Ectodermal cell (in vitro differentiated cells): Measurements from ENCODE around the gene IRF8.

ENCODE experiments used
- H3K27ac ChIP-seq: 2 replicates; pipeline ENCODE4 v1.7.0; 2013; ENCODE audit warnings: mild to moderate bottlenecking, low read depth, low read length; ENCODE audit not compliant: insufficient read depth, poor library complexity, severe bottlenecking
- H3K27me3 ChIP-seq: 2 replicates; pipeline ENCODE4 v1.7.0; 2013; ENCODE audit warnings: mild to moderate bottlenecking, low read length; ENCODE audit not compliant: insufficient read depth, control insufficient read depth, poor library complexity, severe bottlenecking
- H3K36me3 ChIP-seq: one replicate; pipeline ENCODE4 v1.7.0; 2013; ENCODE audit warnings: low read length; ENCODE audit not compliant: control insufficient read depth, insufficient read depth
- H3K4me1 ChIP-seq: one replicate; pipeline ENCODE4 v1.7.0; 2013; ENCODE audit warnings: low read length; ENCODE audit not compliant: control insufficient read depth, insufficient read depth
- H3K4me3 ChIP-seq: 2 replicates; pipeline ENCODE4 v1.7.0; 2013; ENCODE audit warnings: low read depth, low read length, control low read depth; ENCODE audit not compliant: insufficient read depth
- H3K9me3 ChIP-seq: 2 replicates; pipeline ENCODE4 v1.7.0; 2013; ENCODE audit warnings: mild to moderate bottlenecking, low read length, moderate library complexity; ENCODE audit not compliant: control insufficient read depth
- WGBS, 2 experiments: methylation state at CpG; one replicate each; pipeline ENCODE4 v1.1.7; 2013; ENCODE audit warnings: missing lambda C conversion rate in 2 of 2; 5-methylcytosine and 5-hydroxymethylcytosine counted together

IRF8 gene

GRCh38 chr16:85879975-85880831 lies 18.8 kb upstream of the IRF8 start:
- H3K27ac ChIP-seq: no peak overlapping the region
- no peaks in the 10 kb centered on the region for H3K9me3 ChIP-seq
- no peaks in the 10 kb centered on the region for H3K4me1 ChIP-seq
- H3K36me3 ChIP-seq: no peaks in the 10 kb centered on the region
- WGBS, 2 experiments: 95% methylated on average over 3 of the region's 3 CpGs
- no peak overlapping the region for H3K4me3 ChIP-seq
- H3K27me3 ChIP-seq: peaks cover 3% of the 10 kb centered on the region

GRCh38 chr16:85880861-85881260 lies 18.1 kb upstream of the IRF8 start:
- Histone ChIP-seq H3K4me1 (no peaks in the 10 kb centered on the region), H3K36me3 (no peaks in the 10 kb centered on the region), H3K4me3 (no peak overlapping the region), H3K27me3 (peaks cover 3% of the 10 kb centered on the region), H3K9me3 (no peaks in the 10 kb centered on the region), H3K27ac (no peak overlapping the region)
- 97% methylated on average over 3 of the region's 3 CpGs for WGBS, 2 experiments

- WGBS, 2 experiments: 63 to 64% methylated on average over 3 of the region's 3 CpGs
These were observed 17.5 kb upstream of the IRF8 start for GRCh38 chr16:85881436-85881835.

GRCh38 chr16:85882181-85882810 lies 16.7 kb upstream of the IRF8 start:
- Histone ChIP-seq H3K9me3 (no peaks in the 10 kb centered on the region), H3K27me3 (peaks cover 3% of the 10 kb centered on the region), H3K36me3 (no peaks in the 10 kb centered on the region), H3K4me1 (no peaks in the 10 kb centered on the region), H3K4me3 (no peak overlapping the region), H3K27ac (no peak overlapping the region)
- 86 to 87% methylated on average over 4 of the region's 4 CpGs for WGBS, 2 experiments

More at GRCh38 chr16:85881436-85881835, 17.5 kb upstream of the IRF8 start:
- Histone ChIP-seq H3K9me3 (no peaks in the 10 kb centered on the region), H3K27me3 (peaks cover 3% of the 10 kb centered on the region), H3K4me1 (no peaks in the 10 kb centered on the region), H3K27ac (no peak overlapping the region), H3K4me3 (no peak overlapping the region), H3K36me3 (no peaks in the 10 kb centered on the region)

- no peaks in the 10 kb centered on the region for H3K4me1 ChIP-seq
- peaks cover 3% of the 10 kb centered on the region for H3K27me3 ChIP-seq
- H3K9me3 ChIP-seq: no peaks in the 10 kb centered on the region
- H3K36me3 ChIP-seq: no peaks in the 10 kb centered on the region
- no peak overlapping the region for H3K27ac ChIP-seq
- WGBS, 2 experiments: 90 to 93% methylated on average over 13 to 14 of the region's 14 CpGs
- H3K4me3 ChIP-seq: no peak overlapping the region
These were observed 15.1 kb upstream of the IRF8 start for GRCh38 chr16:85883813-85884212.

- Histone ChIP-seq H3K9me3 (no peaks in the 10 kb centered on the region), H3K36me3 (no peaks in the 10 kb centered on the region), H3K4me3 (no peak overlapping the region), H3K4me1 (no peaks in the 10 kb centered on the region), H3K27ac (no peak overlapping the region), H3K27me3 (peaks cover 3% of the 10 kb centered on the region)
- 94% methylated on average over 13 of the region's 13 CpGs for WGBS, 2 experiments
These were observed 14.0 kb upstream of the IRF8 start for GRCh38 chr16:85884808-85885463.

GRCh38 chr16:85885537-85885936 lies 13.4 kb upstream of the IRF8 start:
- no peaks in the 10 kb centered on the region for H3K4me1 ChIP-seq
- no peaks in the 10 kb centered on the region for H3K36me3 ChIP-seq
- no peak overlapping the region for H3K27ac ChIP-seq
- H3K4me3 ChIP-seq: no peak overlapping the region
- H3K27me3 ChIP-seq: peaks cover 3% of the 10 kb centered on the region
- 93 to 96% methylated on average over 5 to 6 of the region's 6 CpGs for WGBS, 2 experiments
- no peaks in the 10 kb centered on the region for H3K9me3 ChIP-seq

- no peak overlapping the region for H3K4me3 ChIP-seq
- no peaks in the 10 kb centered on the region for H3K4me1 ChIP-seq
- no peaks in the 10 kb centered on the region for H3K36me3 ChIP-seq
- 86 to 87% methylated on average over 5 of the region's 5 CpGs for WGBS, 2 experiments
- peaks cover 3% of the 10 kb centered on the region for H3K27me3 ChIP-seq
- H3K9me3 ChIP-seq: no peaks in the 10 kb centered on the region
- no peak overlapping the region for H3K27ac ChIP-seq
These were observed 10.3 kb upstream of the IRF8 start for GRCh38 chr16:85888405-85889331.

- Histone ChIP-seq H3K4me3 (no peak overlapping the region), H3K36me3 (no peaks in the 10 kb centered on the region), H3K27me3 (peaks cover 25% of the 10 kb centered on the region), H3K9me3 (no peaks in the 10 kb centered on the region), H3K4me1 (no peaks in the 10 kb centered on the region), H3K27ac (no peak overlapping the region)
- WGBS, 2 experiments: 92 to 95% methylated on average over 4 to 6 of the region's 6 CpGs
These were observed 7.8 kb upstream of the IRF8 start for GRCh38 chr16:85891033-85891775.
